OCI-LY3 (cell line): ENCODE results near the gene SGCA.

Experiments
- H2AFZ ChIP-seq: fragments of 200-600, 300-600 bp; shearing (Covaris generic); 2 replicates; pipeline ENCODE4 v1.6.0; 2014; ENCODE audit warnings: antibody characterized with exemption, low read depth, low read length
- H3K27ac ChIP-seq: fragments of 200-600, 300-600 bp; sonication (generic); 2 replicates; pipeline ENCODE4 v1.5.1; 2014; ENCODE audit warnings: mild to moderate bottlenecking, low read length, moderate library complexity, mixed read lengths
- H3K27me3 ChIP-seq: fragments of 200-600, 300-600 bp; sonication (generic); 2 replicates; pipeline ENCODE4 v1.6.1; 2014; ENCODE audit warnings: low read depth, low read length, mixed read lengths
- H3K36me3 ChIP-seq: fragments of 200-600, 300-600 bp; sonication (generic); replicated peaks from 2 replicates; pipeline ENCODE3; 2014; ENCODE audit warnings: low read depth, low read length, mixed read lengths
- H3K4me1 ChIP-seq: fragments of 300-600, 200-600 bp; sonication (generic); 2 replicates; pipeline ENCODE4 v1.6.1; 2014; ENCODE audit warnings: low read length, mixed read lengths
- H3K4me2 ChIP-seq: fragments of 200-600, 300-600 bp; sonication (generic); 2 replicates; pipeline ENCODE4 v1.6.1; 2014; ENCODE audit warnings: low read length, mixed read lengths
- H3K4me3 ChIP-seq: fragments of 300-600, 200-600 bp; sonication (generic); 2 replicates; pipeline ENCODE4 v1.5.1; 2014; ENCODE audit warnings: antibody characterized with exemption, mild to moderate bottlenecking, low read length, moderate library complexity
- H3K79me2 ChIP-seq: fragments of 300-600, 200-600 bp; shearing (Covaris generic); 2 replicates; pipeline ENCODE4 v1.6.1; 2014; ENCODE audit warnings: mild to moderate bottlenecking, low read length, mixed read lengths
- H3K9ac ChIP-seq: fragments of 300-600, 200-600 bp; shearing (Covaris generic); 2 replicates; pipeline ENCODE4 v1.6.0; 2014; ENCODE audit warnings: mild to moderate bottlenecking, low read length, moderate library complexity
- H3K9me3 ChIP-seq: fragments of 200-600, 300-600 bp; shearing (Covaris generic); 2 replicates; pipeline ENCODE4 v1.6.1; 2014; ENCODE audit warnings: low read length, mixed read lengths; ENCODE audit not compliant: insufficient read depth
- H4K20me1 ChIP-seq: fragments of 200-600, 300-600 bp; sonication (generic); 2 replicates; pipeline ENCODE4 v1.6.1; 2016; ENCODE audit warnings: low read length, mixed read lengths; ENCODE audit not compliant: insufficient read depth
- EZH2phosphoT487 ChIP-seq: fragments of 200-600 bp; shearing (Covaris generic); IDR thresholded peaks from 2 replicates; pipeline ENCODE4 v1.6.1; 2018; ENCODE audit warnings: antibody characterized with exemption, mixed run types, low read depth
- TF ChIP-seq, protein P1 (sequence below): fragments of 200-600, 300-600 bp; sonication (generic); IDR thresholded peaks from 2 replicates; pipeline ENCODE4 v1.5.1; 2014; ENCODE audit warnings: antibody characterized with exemption, low read length, low read depth

Gene SGCA

DNA sequence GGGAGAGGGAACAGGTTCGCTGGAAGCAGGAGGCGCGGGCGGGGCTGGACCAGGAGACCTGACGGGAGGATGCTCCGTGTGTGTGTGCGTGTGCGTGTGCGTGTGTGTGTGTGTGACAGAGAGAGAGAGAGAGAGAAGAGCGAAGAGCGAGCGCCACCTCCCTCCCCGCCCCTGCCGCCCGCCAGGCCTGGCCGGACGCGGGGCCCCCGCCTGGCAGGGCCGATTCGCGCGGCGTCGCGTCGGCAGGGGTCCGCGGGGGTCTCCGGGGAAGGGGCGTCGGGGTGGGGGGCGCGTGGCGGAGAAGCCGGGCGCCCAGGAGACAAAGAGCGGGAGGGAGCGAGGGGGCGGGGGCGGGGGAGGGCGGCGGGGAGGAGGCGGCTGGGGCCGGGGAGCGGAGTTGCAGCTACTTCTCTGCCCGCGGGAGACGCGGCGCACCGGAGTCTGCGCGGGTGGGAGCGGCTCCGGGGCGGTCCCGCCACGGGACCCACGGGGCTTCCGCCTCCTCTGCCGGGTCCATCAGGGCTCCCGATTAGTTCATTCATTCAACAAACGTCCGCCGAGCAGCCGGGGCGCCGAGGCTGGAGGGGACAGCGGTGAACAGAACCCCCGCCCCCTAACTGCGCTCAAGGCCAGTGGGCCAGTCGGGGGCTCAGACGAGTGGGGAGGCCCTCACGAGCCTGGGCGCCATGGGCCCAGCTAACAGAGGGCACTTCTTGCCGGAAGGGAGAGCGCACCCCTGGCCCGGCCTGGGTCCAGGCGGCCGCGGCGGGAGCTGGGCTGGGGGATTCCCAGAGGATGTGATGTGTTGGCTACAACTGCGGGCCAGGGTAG, 35.9 kb upstream of the SGCA start, which contains the start of gene SAMD14:
SAMD14 (minus strand) TSS at position 433 of the 831 bp plus-strand sequence. CDS start 5,201 bp downstream, outside the sequence.
- H3K79me2 ChIP-seq: no peaks in the 10 kb centered on the region
- TF ChIP-seq, protein P1, sequence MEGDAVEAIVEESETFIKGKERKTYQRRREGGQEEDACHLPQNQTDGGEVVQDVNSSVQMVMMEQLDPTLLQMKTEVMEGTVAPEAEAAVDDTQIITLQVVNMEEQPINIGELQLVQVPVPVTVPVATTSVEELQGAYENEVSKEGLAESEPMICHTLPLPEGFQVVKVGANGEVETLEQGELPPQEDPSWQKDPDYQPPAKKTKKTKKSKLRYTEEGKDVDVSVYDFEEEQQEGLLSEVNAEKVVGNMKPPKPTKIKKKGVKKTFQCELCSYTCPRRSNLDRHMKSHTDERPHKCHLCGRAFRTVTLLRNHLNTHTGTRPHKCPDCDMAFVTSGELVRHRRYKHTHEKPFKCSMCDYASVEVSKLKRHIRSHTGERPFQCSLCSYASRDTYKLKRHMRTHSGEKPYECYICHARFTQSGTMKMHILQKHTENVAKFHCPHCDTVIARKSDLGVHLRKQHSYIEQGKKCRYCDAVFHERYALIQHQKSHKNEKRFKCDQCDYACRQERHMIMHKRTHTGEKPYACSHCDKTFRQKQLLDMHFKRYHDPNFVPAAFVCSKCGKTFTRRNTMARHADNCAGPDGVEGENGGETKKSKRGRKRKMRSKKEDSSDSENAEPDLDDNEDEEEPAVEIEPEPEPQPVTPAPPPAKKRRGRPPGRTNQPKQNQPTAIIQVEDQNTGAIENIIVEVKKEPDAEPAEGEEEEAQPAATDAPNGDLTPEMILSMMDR: no peak
- no peak for TF ChIP-seq EZH2phosphoT487
- H3K4me3 ChIP-seq: peak within 1 kb of the TSS; percentile 94
- H3K27me3 ChIP-seq: peaks cover 18% of the 10 kb centered on the region
- H3K4me1 ChIP-seq: peaks cover 19% of the 10 kb centered on the region
- peak within 1 kb of the TSS; percentile 96 for H3K4me2 ChIP-seq
- peaks cover 23% of the 10 kb centered on the region for H3K36me3 ChIP-seq
- no peaks in the 10 kb centered on the region for H3K9me3 ChIP-seq
- peak within 1 kb of the TSS; percentile 48 for H3K27ac ChIP-seq
- peak within 1 kb of the TSS; percentile 12; the same call in 1 of the 2 replicates for H2AFZ ChIP-seq
- peaks cover 34% of the 10 kb centered on the region for H4K20me1 ChIP-seq
- H3K9ac ChIP-seq: peak within 1 kb of the TSS; percentile 72

DNA sequence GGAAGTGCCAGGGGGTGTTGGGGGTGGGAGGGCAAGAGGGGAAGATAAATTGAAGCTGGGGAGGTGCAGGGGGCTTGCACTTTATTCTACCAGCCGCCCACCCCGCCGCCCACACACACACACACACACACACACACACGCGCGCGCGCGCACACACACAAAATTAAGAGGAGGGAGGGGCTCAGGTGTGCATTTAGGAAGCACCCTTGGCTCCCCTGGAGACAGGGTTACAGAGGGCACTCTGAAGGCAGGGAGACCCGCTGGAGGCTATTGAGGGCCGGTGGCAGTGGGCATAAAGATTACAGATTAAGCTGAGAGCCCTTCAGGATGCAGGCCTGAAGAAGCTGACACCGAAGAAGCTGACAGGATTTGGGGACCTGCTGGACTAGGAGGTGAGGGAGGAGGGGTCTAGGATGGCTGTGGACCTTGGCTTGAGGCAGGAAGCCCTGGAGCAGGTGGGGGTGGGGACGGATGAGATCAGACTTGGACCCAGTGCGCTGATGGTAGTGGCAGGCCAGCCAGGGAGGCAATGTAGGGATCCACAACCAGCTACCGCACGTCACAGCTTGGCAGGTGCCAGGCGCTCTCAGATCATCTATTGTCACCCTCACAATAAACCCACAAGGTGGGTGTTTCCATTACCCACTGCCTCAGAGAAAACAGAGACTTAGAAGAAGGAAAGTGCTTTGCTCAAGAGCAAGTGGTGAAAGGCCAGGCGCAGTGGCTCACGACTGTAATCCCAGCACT, 35.1 kb upstream of the SGCA start:
- H3K4me2 ChIP-seq: peak overlapping the region; percentile 96
- TF ChIP-seq EZH2phosphoT487: no peak

DNA sequence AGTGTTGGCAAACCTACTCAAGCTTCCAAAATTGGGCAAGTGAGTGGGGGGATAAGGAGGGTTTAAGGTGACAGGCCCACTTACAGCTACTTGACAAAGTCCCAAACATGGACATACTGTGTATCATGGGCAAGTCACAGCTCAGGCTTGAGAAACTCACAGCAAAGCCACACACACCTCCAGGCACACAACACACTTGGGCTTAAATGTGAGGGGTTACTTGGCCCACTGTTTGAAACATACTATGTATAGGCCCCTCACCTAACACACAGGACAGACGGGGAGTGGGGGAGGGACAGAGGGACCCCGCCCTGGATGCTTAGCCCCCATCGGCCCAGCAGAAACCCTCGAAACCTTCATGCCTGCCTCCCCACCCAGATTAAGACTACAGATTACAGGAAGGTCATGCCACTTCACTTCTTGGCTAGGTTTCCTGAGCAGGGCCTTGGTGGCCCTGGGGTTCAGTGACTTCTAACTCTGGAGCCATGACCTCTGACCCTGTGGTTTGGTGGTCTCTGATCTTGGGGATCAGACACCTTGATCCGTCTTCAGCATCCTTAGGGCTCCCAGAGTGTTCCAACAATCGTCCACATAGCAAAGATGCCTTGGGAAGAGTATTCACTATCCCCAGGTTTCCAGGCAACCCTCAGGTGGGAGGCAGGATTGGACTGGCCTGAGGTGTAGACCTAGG, 33.6 kb upstream of the SGCA start:
- Histone ChIP-seq H2AFZ (no peak overlapping the region), H3K27ac (peak overlapping the region; percentile 48), H3K4me3 (no peak overlapping the region), H3K79me2 (peaks cover 5% of the 10 kb centered on the region), H4K20me1 (peaks cover 55% of the 10 kb centered on the region), H3K36me3 (peaks cover 41% of the 10 kb centered on the region), H3K9me3 (no peaks in the 10 kb centered on the region), H3K9ac (no peak overlapping the region), H3K27me3 (peaks cover 18% of the 10 kb centered on the region), H3K4me1 (peaks cover 22% of the 10 kb centered on the region), H3K4me2 (no peak overlapping the region)
- TF ChIP-seq EZH2phosphoT487: no peak
- TF ChIP-seq, protein P1: no peak

More for the DNA sequence above, 35.1 kb upstream of the SGCA start:
- Histone ChIP-seq H3K79me2 (no peaks in the 10 kb centered on the region), H3K4me3 (peak overlapping the region; percentile 94), H3K27ac (peak overlapping the region; percentile 48), H3K36me3 (peaks cover 27% of the 10 kb centered on the region), H4K20me1 (peaks cover 40% of the 10 kb centered on the region), H3K9ac (peak overlapping the region; percentile 72), H3K9me3 (no peaks in the 10 kb centered on the region), H3K4me1 (peaks cover 19% of the 10 kb centered on the region), H2AFZ (no peak overlapping the region), H3K27me3 (peaks cover 18% of the 10 kb centered on the region)

DNA sequence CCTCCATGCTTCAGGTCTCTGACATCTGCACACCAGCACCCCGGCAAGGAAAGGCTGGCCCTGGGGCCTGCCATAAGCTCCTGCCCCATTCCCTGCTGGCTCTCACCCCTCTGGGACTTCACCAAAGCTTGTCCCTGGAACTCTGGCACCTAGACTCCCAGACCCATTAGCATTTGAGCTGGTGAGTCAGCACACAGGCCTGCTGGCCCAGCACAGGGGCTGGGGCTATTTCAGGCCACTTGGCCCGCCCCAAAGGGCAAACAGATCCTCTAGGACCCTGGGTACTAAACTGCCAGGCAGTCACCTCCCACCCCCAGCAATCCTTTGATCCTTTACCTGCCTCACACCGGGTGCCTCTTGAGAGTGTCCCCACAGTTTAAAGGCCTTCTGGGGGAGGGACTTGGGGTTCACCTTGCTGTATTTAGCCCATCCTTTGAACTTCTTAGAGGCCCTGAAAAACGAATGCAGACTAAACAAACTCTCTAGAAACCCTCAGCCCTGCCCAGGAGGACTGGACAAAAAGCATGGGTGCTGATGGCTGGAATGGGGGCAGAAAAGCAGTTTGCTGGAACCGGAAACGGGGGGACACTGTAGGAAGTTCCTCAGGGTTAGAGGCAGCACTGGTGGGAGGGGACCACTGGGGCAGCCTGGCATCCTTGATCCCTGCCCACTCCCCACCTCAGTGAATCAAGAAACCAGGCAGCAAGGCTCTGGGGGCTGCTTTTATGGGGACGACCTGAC, 32.6 kb upstream of the SGCA start:
- Histone ChIP-seq H3K4me2 (no peak overlapping the region), H2AFZ (no peak overlapping the region), H4K20me1 (peaks cover 65% of the 10 kb centered on the region), H3K79me2 (peaks cover 14% of the 10 kb centered on the region), H3K4me3 (no peak overlapping the region), H3K9ac (no peak overlapping the region), H3K27ac (peak overlapping the region; percentile 48), H3K27me3 (peaks cover 13% of the 10 kb centered on the region), H3K4me1 (peaks cover 28% of the 10 kb centered on the region), H3K36me3 (peaks cover 51% of the 10 kb centered on the region), H3K9me3 (no peaks in the 10 kb centered on the region)
- TF ChIP-seq EZH2phosphoT487: no peak
- TF ChIP-seq, protein P1: no peak
